ENCODE results near the gene SNRPD3.
"Not testable (repeated sequence)": the region's sequence is repeated elsewhere in the genome, so short reads cannot be mapped to it uniquely, and the experiment has no call there.

Gene SNRPD3

DNA sequence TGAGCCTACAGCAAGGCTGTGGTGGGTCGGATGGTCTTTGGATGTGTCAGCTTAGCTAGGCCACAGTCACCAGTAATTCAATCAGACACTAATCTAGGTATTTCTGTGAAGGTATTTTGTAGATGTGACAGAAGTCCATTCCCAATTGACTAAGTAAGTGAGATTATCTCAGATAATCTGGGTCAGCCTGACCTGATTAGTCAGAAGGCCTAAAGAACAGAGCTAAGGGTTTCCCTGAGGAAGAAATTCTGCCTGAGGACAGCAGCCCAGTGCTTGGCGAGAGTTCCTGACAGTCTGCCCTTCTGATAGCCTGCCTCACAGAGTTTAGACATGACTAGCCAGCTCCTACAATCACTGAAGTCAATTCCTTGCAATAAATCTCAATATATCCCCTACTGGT is 29.6 kb upstream of the SNRPD3 start:
- no peak for DNase-seq
- intact Hi-C loops (cut with DNase I): loop anchor here (10.0 kb wide), 2 partner anchors 201 to 571 kb away; no protein-coding TSS in a partner anchor

DNA sequence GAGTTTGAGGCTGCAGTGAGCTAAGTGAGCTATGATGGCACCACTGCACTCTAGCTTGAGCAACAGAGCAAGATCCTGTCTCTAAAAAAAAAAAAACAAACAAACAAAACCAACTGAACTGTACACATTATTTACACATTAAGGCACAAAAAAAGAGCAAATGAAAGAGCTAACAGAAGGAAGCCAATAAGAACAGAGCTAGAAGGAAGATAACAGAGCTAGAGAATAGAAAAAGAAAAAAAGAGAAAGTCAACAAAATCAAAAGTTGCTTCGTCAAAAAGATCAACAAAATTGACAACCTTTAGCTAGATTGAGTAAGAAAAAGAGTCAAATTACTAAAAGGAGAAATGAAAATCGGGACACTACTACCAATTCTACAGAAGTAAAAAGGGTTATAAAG is 25.9 kb upstream of the SNRPD3 start:
- intact Hi-C loops (cut with DNase I): loop anchor here (10.0 kb wide), 2 partner anchors 205 to 575 kb away; no protein-coding TSS in a partner anchor
- DNase-seq: no peak

DNA sequence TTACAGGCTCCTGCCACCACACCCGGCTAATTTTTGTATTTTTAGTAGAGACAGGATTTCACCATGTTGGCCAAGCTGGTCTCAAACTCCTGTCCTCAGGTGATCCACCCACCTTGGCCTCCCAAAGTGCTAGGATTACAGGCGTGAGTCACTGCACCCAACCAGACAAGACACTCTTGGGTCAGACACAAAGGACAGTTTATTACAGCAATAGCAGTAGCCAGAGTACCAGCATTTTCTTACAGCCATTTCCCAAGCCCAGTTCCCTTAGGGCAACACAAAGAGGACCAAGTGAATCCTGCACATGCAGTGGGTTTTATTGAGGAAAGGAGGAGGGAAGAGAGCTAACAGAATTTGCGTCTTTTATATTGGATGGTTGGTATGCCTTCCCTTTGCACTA is 24.8 kb upstream of the SNRPD3 start:
- intact Hi-C loops (cut with DNase I); DNase-seq: not testable (repeated sequence)

DNA sequence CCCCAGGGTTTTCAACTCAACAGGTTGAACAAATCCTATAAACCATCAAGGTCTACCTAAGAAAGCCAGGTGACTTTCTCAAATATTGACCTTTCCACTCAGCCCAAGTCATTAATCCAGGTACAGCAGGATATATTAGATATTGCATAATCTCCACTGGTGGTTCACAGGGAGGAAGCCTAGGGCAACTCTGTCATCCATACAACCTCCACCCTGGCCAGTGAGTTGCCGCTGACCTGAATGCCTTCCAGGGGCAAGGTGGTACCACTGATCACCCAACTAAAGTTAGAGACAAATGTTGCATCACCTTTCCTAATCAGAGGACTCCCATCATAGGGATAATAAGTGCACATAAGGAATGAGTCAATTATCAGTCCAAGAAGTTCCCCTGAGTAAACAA is 23.7 kb upstream of the SNRPD3 start:
- no peak for DNase-seq
- intact Hi-C loops (cut with DNase I): no loop called here

DNA sequence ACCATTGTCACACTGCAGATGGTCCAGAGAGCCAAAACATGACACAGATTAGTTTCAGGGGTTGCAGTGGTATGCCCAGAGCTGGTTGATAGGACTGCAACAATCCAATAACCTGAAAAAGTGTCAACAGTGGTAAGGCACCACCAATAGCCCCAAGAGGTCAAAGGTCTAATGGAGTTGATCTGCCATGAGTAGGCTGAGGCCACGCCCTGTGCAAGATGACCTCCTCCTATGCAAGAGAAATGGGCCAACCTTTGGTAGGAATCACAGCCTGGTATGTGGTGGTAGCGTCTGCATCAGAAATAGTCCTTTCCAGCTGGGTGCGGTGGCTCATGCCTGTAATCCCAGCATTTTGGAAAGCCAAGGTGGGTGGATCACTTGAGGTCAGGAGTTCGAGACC is 20.5 kb upstream of the SNRPD3 start:
- no peak for DNase-seq
- intact Hi-C loops (cut with DNase I): no loop called here

DNA sequence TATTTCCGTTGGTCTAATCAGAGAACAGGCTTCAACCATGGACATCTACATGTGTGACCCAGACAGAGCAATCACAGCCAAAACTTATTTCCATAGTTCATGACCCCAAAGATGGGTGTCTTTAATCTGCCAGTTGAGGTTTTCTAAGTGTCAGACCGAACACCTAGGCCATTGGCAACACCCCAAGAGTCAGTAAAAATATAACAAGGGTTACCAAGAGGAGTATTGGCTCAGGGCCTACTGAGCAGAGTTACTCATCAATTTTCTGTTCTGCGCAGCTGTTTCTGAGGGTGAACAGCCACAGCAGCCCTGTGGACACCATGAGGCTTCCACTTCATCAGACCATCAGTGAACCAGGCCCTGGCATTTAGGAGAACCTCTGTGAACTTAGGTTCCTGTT is 19.7 kb upstream of the SNRPD3 start:
- intact Hi-C loops (cut with DNase I): no loop called here
- DNase-seq: no peak

DNA sequence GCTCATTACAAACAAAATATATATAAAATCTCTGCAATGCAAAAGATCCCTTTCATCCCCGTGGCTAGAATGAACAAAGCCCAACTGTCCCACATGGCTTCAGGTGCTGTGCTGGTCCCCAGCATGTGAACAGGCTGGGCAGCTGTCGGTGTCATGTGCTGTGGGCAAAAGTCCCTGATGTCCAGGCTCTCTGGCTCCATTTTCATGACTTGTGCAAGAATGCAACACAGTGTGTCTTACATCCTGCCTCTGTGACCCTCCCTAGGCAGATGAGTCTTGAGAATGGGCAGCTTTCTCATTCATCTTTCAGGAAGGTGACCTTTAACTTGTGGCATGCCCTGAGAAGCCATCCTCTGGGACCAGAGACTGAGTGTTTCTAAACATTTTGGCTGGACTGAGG is 15.3 kb upstream of the SNRPD3 start:
- intact Hi-C loops (cut with DNase I): loop anchor here (10.0 kb wide), 1 partner anchor 54 kb away; the partner anchor contains the start of gene LRRC75B
- DNase-seq: no peak

DNA sequence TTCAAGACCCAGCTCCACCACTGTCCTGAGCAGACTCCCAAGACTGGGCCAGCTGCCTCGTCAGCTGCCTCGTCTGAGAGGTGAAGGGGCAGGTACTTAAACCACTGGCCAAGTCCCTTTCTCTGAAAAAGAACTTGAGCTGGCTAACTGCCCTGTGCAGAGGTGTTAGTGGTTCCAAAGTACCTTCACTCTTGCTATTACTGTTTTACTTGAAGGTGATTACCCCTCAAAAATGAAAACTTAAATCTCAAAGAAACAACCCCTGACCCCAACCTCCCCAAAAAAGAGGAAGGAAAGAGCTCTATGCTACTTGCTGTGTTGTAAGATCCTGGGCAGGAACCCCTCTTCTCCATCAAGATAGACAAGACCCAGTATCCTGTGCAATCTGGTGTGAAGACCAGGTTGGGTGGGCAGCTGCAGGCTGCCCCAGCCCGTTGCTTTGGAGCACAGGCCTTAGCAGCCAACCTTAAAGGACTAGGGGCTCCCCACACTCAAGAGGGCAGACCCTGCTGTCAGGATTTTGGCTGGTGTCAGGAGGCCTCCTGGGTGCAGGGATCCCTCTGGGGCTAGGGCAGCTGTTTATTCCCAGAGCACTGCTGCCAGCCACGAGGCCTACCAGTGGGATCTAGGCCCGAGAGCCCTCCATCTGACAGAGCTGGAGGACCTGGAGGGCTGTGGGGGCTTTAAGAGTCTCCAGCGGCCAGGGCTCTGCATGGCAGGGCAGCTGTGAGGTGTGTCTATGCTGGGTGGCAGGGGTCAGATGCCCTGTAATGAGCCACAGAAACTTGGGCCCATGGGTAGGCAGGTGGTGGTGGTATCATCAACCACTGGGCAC is 13.9 kb upstream of the SNRPD3 start:
- no peak for DNase-seq
- intact Hi-C loops (cut with DNase I): loop anchor here (10.0 kb wide), 1 partner anchor 53 kb away; the partner anchor contains the start of gene LRRC75B

DNA sequence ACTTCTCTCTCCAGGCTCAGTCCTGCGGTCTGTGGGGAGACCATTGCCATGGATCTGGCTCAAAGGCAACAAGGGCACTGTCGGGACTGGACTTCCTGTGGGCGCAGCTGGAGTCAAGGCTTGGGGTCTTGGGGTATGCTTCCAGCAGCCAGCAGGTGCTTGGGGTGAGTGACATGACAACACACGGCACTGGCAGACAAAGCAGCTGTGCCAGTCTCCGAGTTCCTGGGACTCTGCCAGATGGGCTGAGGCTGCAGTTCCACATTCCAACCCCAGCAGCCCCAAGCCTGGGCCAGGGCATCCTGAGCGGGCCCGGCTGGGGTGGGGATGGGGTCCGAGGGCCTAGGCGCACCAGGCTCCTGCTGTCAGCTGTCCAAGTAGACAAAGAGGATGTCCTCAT is 13.2 kb upstream of the SNRPD3 start:
- peak in 29 of 42 donors; percentile 16 to 75 (median 42) for DNase-seq
- intact Hi-C loops (cut with DNase I): loop anchor here (10.0 kb wide), 1 partner anchor 52 kb away; the partner anchor contains the start of gene LRRC75B

DNA sequence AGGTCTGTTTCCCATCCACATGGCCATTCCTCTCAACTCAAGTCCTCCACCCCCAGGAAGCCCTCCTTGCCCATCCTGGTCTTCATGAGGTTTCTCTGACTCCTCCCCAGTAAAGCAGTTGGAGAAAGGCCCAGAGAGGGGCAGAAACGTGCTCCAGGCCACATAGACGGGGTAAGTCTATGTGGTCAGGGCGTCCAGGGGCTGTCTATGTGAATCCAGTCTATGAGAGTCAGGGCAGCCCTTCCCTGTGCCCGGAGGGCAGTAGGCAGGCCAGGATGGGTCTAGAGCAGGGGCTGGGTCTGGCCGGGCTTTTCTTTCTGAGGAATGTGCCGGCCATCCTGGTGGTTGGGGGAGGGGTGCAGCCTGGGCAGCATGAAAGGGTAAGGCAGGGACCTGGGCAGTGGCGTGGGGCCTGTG is 12.6 kb upstream of the SNRPD3 start:
- no peak for DNase-seq

DNA sequence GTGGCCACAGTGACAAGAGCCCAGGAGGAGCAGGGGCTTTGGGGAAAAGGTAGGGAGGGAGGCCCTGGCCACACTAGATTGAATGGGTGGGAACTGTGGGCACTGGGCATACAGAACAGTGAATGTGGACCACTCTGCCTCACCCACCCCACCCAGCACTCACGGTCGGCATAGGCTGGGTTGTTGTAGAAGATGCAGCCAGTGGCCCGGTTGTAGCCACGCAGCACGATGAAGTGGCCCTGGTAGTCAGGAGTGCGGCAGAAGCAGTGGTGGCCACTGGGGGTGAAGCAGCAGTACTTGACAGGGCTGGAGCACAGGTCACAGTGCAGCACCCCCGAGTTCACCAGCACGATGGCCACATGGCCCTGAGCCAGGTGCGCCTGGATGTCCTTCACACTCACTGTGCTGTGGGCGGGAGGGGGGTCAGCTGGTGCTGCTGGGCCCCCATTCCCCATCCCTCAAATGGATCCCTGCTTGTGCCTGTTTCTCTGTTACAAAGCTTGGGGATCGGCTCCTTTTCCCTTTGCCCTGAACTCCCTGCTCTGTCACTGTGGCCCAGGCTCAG is 12.0 kb upstream of the SNRPD3 start:
- intact Hi-C loops (cut with DNase I): loop anchor here (10.0 kb wide), 1 partner anchor 51 kb away; the partner anchor contains the start of gene LRRC75B
- DNase-seq: no peak

More for the DNA sequence above, 12.6 kb upstream of the SNRPD3 start:
- intact Hi-C loops (cut with DNase I): loop anchor here (10.0 kb wide), 1 partner anchor 52 kb away; the partner anchor contains the start of gene LRRC75B

DNA sequence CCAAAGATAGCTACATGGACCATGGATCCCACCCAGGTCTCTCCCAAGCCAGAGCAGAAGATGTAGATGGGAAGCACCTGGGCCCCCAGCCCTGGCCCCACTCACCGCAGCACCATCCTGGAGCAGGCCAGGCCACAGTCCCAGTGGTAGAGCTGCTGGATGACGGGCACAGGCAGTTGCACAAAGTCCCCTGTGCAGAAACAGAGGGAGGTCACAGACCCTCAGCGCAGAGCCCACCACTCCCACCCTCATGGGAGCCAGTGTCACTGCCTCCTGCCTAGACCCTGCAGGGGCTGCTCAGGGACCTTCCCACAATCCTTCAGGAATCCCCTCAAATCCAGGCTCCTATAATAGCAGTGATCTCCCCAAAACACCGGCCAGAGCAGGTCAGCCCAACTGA is 7.0 kb upstream of the SNRPD3 start:
- no peak for DNase-seq
- intact Hi-C loops (cut with DNase I): loop anchor here (10.0 kb wide), 1 partner anchor 46 kb away; the partner anchor contains the start of gene LRRC75B

DNA sequence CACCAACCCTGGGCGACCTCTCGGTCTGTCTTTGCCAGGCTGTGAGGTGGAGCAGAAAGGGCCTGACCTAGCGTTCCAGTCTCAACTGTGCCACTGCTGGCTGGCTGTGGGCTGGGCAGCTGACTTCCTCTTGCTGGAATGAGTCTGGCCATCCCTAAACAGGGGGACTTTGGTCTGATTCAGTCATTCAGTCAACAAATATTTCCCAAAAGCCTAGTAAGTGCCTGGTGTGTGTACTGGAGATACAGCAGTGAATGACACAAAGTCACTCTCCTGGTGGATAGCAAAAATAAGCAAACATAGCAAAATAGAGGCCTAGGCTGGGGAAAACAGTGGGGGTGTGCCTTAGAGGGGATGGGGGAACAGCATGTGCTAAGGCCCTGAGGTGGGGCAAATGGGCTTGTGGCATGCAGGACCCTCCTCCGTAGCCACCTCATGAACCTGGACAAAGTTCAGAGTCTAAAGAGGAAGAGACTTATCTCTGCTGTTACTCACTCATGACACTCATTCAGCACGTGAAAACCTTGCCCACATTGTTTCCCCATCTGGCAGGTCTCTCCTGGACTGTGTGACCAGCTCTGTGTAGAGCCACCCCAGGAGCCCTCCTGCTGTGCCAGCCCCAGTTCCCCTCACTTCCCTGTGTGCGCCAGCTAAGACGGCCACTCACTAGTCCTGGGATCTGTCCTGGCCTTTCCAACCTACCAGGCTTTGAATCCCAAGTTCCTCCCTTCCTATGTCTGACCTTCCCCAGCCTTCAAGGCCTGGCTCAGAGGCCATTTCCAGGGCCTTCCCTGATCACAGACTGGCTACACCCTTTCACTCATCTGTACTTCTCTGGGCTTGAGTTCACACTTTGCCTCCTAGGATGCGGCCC is 5.5 kb upstream of the SNRPD3 start:
- DNase-seq: peak in 3 of 42 donors; percentile 12 to 48 (median 45)
- intact Hi-C loops (cut with DNase I): loop anchor here (10.0 kb wide), 2 partner anchors 205 to 275 kb away; partner anchors contain the start of gene SPECC1L

DNA sequence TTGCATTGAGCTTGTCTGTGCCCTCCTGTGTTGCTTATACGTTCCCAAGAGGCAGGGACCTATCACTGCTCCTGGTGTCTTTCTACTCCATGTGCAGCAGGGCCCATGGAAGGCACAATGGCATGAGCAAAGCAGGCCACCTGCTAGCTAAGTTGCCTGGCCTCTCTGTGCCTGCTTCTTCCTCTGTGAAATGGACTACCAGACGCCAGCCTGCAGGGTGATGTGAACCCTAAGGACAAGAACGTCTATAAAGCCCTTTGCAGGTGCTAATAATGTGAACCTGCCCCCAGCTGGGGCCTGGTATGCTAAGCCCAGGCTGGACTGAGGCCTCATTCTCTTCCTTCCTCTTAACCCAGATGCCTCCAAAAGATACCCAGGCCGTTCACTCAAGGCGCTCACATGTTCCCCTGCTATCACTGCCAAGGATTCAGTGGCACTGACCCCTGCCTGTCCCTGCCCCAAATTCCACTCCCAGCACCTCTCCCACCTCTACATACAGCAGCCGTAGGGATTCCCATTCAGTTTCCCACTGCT is 4.8 kb upstream of the SNRPD3 start:
- intact Hi-C loops (cut with DNase I): loop anchor here (10.0 kb wide), 2 partner anchors 204 to 276 kb away; partner anchors contain the start of gene SPECC1L
- DNase-seq: no peak

DNA sequence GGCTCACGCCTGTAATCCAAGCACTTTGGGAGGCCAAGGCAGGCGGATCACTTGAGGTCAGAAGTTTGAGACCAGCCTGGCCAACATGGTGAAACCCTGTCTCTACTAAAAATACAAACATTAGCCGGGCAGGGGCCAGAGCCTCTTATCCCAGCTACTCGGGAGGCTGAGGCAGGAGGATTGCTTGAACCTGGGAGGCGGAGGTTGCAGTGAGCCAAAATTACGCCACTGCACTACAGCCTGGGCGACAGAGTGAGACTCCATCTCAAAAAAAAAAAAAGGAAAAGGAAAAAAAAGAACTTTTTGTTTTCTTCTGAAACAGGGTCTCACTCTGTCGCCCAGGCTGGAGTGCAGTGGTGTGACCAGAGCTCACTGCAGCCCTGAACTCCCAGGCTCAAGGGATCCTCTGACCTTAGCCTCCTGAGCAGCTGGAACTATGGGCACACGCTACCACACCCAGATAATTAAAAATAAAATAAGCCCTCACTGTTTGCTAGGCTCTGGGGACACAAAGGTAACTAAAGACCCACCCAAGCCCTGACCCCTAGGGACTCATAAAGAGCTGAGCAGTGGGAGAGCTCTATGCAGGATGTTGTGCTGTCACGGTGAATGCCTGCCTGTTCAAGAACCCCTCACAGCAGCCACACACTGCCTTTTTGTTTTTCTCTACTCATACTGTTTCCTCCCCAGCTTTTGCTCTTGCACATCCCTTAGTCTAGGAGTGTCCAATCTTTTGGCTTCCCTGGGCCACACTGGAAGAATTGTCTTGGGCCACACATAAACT is 3.1 kb upstream of the SNRPD3 start:
- not testable (repeated sequence) for DNase-seq
- intact Hi-C loops (cut with DNase I): loop anchor here (10.0 kb wide), 2 partner anchors 202 to 278 kb away; partner anchors contain the start of gene SPECC1L

DNA sequence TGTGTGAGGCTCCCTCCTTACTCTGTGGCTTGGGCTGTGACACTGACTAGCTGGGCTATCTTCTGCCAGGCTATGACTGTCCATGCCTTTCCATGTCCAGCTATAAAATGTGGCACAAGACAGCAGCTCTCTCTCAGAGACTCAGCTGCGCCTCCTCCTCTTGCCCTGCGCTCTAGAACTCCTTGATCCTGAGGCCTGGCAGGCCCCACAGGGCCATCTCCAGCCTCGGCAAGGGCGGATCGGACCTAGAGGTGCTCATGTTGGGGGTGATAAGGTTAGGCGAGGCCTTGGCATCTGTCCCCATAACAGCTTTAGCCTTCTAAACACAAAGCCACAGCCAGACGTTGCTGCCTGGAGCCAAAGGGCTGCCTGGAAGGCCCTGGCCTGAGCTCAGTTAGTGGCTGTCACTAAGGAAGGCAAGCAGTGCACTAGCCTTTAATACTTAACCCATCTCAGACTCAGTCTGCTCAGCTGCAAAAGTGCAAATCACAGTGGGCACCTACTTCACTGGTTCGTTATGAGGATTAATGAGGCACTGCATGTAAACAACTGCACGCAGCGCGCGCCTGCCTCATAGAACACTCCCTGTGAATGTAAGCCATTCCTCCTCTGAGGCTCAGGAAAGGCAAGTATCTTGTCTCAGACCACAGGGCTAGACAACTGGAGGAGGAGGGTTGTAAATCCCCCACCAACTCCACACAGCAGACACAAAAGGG is 2.0 kb upstream of the SNRPD3 start:
- peak in 1 of 42 donors; percentile 19 for DNase-seq
- intact Hi-C loops (cut with DNase I): loop anchor here (10.0 kb wide), 2 partner anchors 201 to 279 kb away; partner anchors contain the start of gene SPECC1L
